Stomach (tissue), 4 donors: ENCODE measurements around the gene SLC38A7.

ENCODE experiments used
- CTCF ChIP-seq, 7 experiments: fragments of 450-650 bp in 4 of 7; fragments of 200-600 bp in 3 of 7; sonication (generic) in 3 of 7; IDR thresholded peaks; one replicate each; pipeline ENCODE4 v1.5.1; 2016 to 2019; ENCODE audit warnings: antibody characterized with exemption in 7 of 7, control low read depth in 2 of 7, mild to moderate bottlenecking in 1 of 7
- POLR2A ChIP-seq, 4 donors: fragments of 450-650 bp; IDR thresholded peaks; one replicate each; pipeline ENCODE4 v1.6.1; 2016; ENCODE audit warnings: antibody characterized with exemption in 4 of 4, control low read depth in 2 of 4, mild to moderate bottlenecking in 1 of 4, moderate library complexity in 1 of 4
- POLR2AphosphoS5 ChIP-seq, 3 donors: sonication (generic); formaldehyde crosslinking; IDR thresholded peaks; one replicate each; pipeline ENCODE4 v1.6.1; 2016; ENCODE audit warnings: antibody characterized with exemption in 3 of 3

DNA sequence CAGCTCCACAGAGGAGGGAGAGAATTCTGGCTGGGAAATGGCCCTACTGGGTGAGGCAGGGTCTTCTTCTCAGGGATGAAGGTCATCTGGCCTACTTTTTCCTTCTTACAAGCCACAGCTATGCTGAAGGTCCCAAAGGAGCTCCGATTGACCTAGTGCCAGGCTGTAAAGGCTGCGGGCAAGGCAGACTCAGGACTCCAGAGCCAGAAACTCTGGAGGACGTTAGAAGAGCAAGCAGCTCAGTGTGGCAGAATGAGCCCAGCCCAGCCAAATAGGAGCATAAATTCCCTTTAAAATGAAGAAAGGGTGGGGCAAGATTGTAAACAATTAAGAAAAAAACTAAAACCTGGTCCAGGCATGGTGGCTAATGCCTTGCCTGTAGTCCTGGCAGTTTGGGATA lies 34.9 kb downstream of the SLC38A7 start:
- TF ChIP-seq POLR2A (IDR thresholded peaks at IDR 0.05) (no peak), CTCF (IDR thresholded peaks at IDR 0.05) (no peak), POLR2AphosphoS5 (IDR thresholded peaks at IDR 0.05) (no peak)
